A549 (cell line): ENCODE measurements around the gene TCERG1L. TPM values are rescaled to one million over a fixed set of nuclear protein-coding genes. Genes with fewer than 3 reads are reported as not detected.

Experiments used
- ATAC-seq, 2 experiments: fragments of 200-7000 bp in 1 of 2; fragments of >200 bp in 1 of 2; cut with Nextera tagmentation in 1 of 2; cut with Tn5 transposase in 1 of 2; 3 replicates each; pipeline versions ENCODE4 v1.8.0 to v1.9.1; 2018 to 2020; ENCODE audit warnings: mild to moderate bottlenecking in 1 of 2, moderate library complexity in 1 of 2
- CTCF ChIA-PET: fragments of 300-600 bp; sonication (Branson Sonifier 250); formaldehyde crosslinking; extraction: SDS; loops from one replicate; lab custom pipeline; 2021; ENCODE audit warnings: antibody characterized with exemption, inconsistent platforms; lab: Yijun Ruan, JAX
- POLR2A ChIA-PET: fragments of 350-600 bp; formaldehyde crosslinking; extraction: SDS; loops from one replicate; lab custom pipeline; 2021; ENCODE audit warnings: antibody characterized with exemption, inconsistent platforms; lab: Yijun Ruan, JAX
- DNase-seq, 2 experiments: peaks; one replicate each; pipeline versions ENCODE4 v3.0.0 to v3.0.0-alpha.2; 2011 to 2016; ENCODE audit warnings: low read depth in 1 of 2, low spot score in 1 of 2
- FAIRE-seq: peaks from 2 replicates; lab custom pipeline; 2011; peaks lifted over from hg19 to GRCh38; lab: Jason Lieb, UNC
- H3K27ac ChIP-seq, 2 experiments: fragments of >200 bp; sonication (Bioruptor Twin); formaldehyde crosslinking; 3 replicates each; pipeline ENCODE4 v1.5.1; 2016 to 2017
- H3K4me1 ChIP-seq: fragments of >200 bp; sonication (Bioruptor Twin); formaldehyde crosslinking; 3 replicates; pipeline ENCODE4 v1.6.1; 2016
- H3K4me2 ChIP-seq: fragments of >200 bp; sonication (Bioruptor Twin); formaldehyde crosslinking; 3 replicates; pipeline ENCODE4 v1.6.1; 2016
- H3K4me3 ChIP-seq: fragments of >200 bp; sonication (Bioruptor Twin); formaldehyde crosslinking; 3 replicates; pipeline ENCODE4 v1.5.1; 2016
- H3K9me3 ChIP-seq: fragments of >200 bp; sonication (Bioruptor Twin); formaldehyde crosslinking; 3 replicates; pipeline ENCODE4 v1.6.1; 2016
- CBX8 ChIP-seq: fragments of 200-600 bp; sonication (generic); IDR thresholded peaks from 2 replicates; pipeline ENCODE4 v1.6.1; 2016
- CHD2 ChIP-seq: fragments of 150-350 bp; IDR thresholded peaks from 2 replicates; pipeline ENCODE4 v1.6.1; 2014; ENCODE audit warnings: low read length; ENCODE audit not compliant: partially characterized antibody
- EHF ChIP-seq: fragments of 250-450 bp; sonication (Bioruptor Pico); IDR thresholded peaks from 2 replicates; pipeline ENCODE4 v1.5.0; 2020; ENCODE audit warnings: mild to moderate bottlenecking
- EHMT2 ChIP-seq: fragments of 200-600 bp; sonication (generic); IDR thresholded peaks from 2 replicates; pipeline ENCODE4 v1.6.1; 2016; ENCODE audit warnings: antibody characterized with exemption, low read depth, mild to moderate bottlenecking, moderate library complexity
- FOSL2 ChIP-seq, 2 experiments: fragments of 450-650 bp in 1 of 2; fragments of >200 bp in 1 of 2; sonication (Bioruptor Twin) in 1 of 2; formaldehyde crosslinking; IDR thresholded peaks; 2 replicates each; pipeline versions ENCODE4 v1.5.0 to v1.6.1; 2016 to 2020; ENCODE audit warnings: mild to moderate bottlenecking in 1 of 2, moderate library complexity in 1 of 2
- JUNB ChIP-seq: fragments of >200 bp; sonication (Bioruptor Twin); formaldehyde crosslinking; IDR thresholded peaks from 2 replicates; pipeline ENCODE4 v1.6.1; 2016
- KDM5A ChIP-seq: fragments of 200-600 bp; sonication (generic); IDR thresholded peaks from 2 replicates; pipeline ENCODE4 v1.6.1; 2016; ENCODE audit warnings: antibody characterized with exemption, mild to moderate bottlenecking
- MAFK ChIP-seq: fragments of 450-650 bp; IDR thresholded peaks from 2 replicates; pipeline ENCODE4 v1.6.1; 2014; ENCODE audit not compliant: partially characterized antibody
- MAZ ChIP-seq: fragments of 150-350 bp; IDR thresholded peaks from 2 replicates; pipeline ENCODE4 v1.6.1; 2014; ENCODE audit warnings: antibody characterized with exemption, low read depth, low read length, borderline replicate concordance
- NPAS2 ChIP-seq: fragments of 250-450 bp; sonication (Bioruptor Pico); IDR thresholded peaks from 2 replicates; pipeline ENCODE4 v1.8.0; 2022; ENCODE audit warnings: mild to moderate bottlenecking, moderate library complexity, borderline replicate concordance
- POLR2A ChIP-seq: IDR thresholded peaks from 2 replicates; pipeline ENCODE4 v1.6.1; 2012; ENCODE audit warnings: mild to moderate bottlenecking, low read length
- RARB ChIP-seq: fragments of 250-450 bp; sonication (Bioruptor Pico); IDR thresholded peaks from 2 replicates; pipeline ENCODE4 v1.8.0; 2021; ENCODE audit warnings: mild to moderate bottlenecking, moderate library complexity
- RCOR1 ChIP-seq: fragments of 150-350 bp; IDR thresholded peaks from 2 replicates; pipeline ENCODE4 v1.6.1; 2014; ENCODE audit warnings: antibody characterized with exemption, low read length, low read depth
- RFX5 ChIP-seq: fragments of 450-650 bp; IDR thresholded peaks from 2 replicates; pipeline ENCODE4 v1.7.1; 2014; ENCODE audit warnings: antibody characterized with exemption, mild to moderate bottlenecking, moderate library complexity
- SMC3 ChIP-seq: fragments of >200 bp; sonication (Bioruptor Twin); formaldehyde crosslinking; IDR thresholded peaks from 3 replicates; pipeline ENCODE4 v1.6.1; 2018; ENCODE audit warnings: inconsistent platforms
- SREBF2 ChIP-seq: fragments of 450-650 bp; IDR thresholded peaks from 2 replicates; pipeline ENCODE4 v1.6.1; 2014; ENCODE audit warnings: mild to moderate bottlenecking, moderate library complexity
- ZFP36 ChIP-seq: fragments of 450-650 bp; IDR thresholded peaks from 2 replicates; pipeline ENCODE4 v1.6.1; 2014; ENCODE audit warnings: borderline replicate concordance; ENCODE audit not compliant: partially characterized antibody
- ZNF302 ChIP-seq: fragments of 250-450 bp; sonication (Bioruptor Pico); IDR thresholded peaks from 2 replicates; pipeline ENCODE4 v1.9.0; 2021; ENCODE audit warnings: inconsistent platforms, mild to moderate bottlenecking, moderate library complexity
- WGBS: methylation state at CpG from one replicate; pipeline ENCODE4 v1.1.6; 2017; ENCODE audit errors: missing lambda C conversion rate; 5-methylcytosine and 5-hydroxymethylcytosine counted together
- polyA plus RNA-seq, 4 experiments: library from polyadenylated mRNA; depleted of rRNA in 3 of 4; stranded (reverse); fragments of >200 nt; fragmentation: RNase III in 1 of 4; extraction: RNeasy Plus Mini Kit Qiagen cat#74134 plus additional on column Dnase treatment in 1 of 4; gene quantifications; 2 replicates in 3 of 4; 3 replicates in 1 of 4; pipeline ENCODE4 v1.2.3, GENCODE V29; 2011 to 2017
- TF ChIP-seq, protein P1 (sequence below): IDR thresholded peaks from 2 replicates; pipeline ENCODE4 v1.6.1; 2012; ENCODE audit warnings: low read depth, borderline replicate concordance
- TF ChIP-seq, protein P2 (sequence below): IDR thresholded peaks from 2 replicates; pipeline ENCODE4 v1.6.1; 2012
- TF ChIP-seq, protein P3 (sequence below): fragments of 250-450 bp; sonication (Bioruptor Pico); IDR thresholded peaks from 2 replicates; pipeline ENCODE4 v1.5.0; 2020; ENCODE audit warnings: low read depth, mild to moderate bottlenecking, moderate library complexity
- TF ChIP-seq, protein P4 (sequence below): fragments of 450-650 bp; IDR thresholded peaks from 2 replicates; pipeline ENCODE4 v1.6.1; 2014; ENCODE audit warnings: antibody characterized with exemption
- TF ChIP-seq, protein P5 (sequence below): IDR thresholded peaks from 2 replicates; pipeline ENCODE4 v1.6.1; 2012
- TF ChIP-seq, protein P6 (sequence below): fragments of 150-350 bp; IDR thresholded peaks from 2 replicates; pipeline ENCODE4 v1.6.1; 2014; ENCODE audit warnings: low read depth, mild to moderate bottlenecking, low read length

Gene TCERG1L
- polyA plus RNA-seq, 2 of the 4 experiments (the other 2 are of a cell fraction), result not detected

DNA sequence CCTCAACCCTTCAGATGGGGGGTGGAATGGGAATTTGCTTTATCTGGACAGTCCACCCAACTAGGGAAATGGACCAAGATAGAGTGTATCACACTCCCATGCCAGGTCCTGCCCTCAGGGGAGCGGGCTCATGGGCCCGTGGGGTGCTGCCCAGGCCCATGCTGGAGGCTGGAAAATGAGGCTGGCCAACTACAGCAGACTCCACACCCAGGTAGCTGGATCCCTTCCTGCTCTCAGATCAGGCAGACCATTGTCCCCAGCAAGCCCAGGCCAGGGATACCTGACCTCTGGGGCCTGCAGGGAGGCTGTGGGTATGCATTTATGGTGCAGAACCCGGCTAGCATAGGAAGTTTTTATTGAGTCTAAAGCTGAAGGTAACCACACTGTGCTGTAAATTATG lies 162.4 kb downstream of the TCERG1L start:
- DNase-seq (no peak), ATAC-seq (no peak), FAIRE-seq (no peak)
- Histone ChIP-seq H3K4me3 (no peak overlapping the region), H3K4me1 (no peaks in the 10 kb centered on the region), H3K9me3 (no peaks in the 10 kb centered on the region), H3K4me2 (no peak overlapping the region), H3K27ac (no peak overlapping the region)
- WGBS, result 0% methylated on average over 1 of the region's 3 CpGs
- ChIA-PET POLR2A (no interaction called here), CTCF (no interaction called here)
- TF ChIP-seq, protein P1, sequence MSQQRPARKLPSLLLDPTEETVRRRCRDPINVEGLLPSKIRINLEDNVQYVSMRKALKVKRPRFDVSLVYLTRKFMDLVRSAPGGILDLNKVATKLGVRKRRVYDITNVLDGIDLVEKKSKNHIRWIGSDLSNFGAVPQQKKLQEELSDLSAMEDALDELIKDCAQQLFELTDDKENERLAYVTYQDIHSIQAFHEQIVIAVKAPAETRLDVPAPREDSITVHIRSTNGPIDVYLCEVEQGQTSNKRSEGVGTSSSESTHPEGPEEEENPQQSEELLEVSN, result no peak
- TF ChIP-seq, protein P2, sequence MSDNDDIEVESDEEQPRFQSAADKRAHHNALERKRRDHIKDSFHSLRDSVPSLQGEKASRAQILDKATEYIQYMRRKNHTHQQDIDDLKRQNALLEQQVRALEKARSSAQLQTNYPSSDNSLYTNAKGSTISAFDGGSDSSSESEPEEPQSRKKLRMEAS, result no peak
- no peak for TF ChIP-seq MAFK
- TF ChIP-seq SMC3, result no peak
- TF ChIP-seq NPAS2 (CRISPR knock-in tag), result no peak
- no peak for TF ChIP-seq ZNF302 (CRISPR knock-in tag)
- TF ChIP-seq RARB, result no peak
- TF ChIP-seq FOSL2 (IDR thresholded peaks at IDR 0.05), result no peak
- no peak for TF ChIP-seq FOSL2 (CRISPR knock-in tag; IDR thresholded peaks at IDR 0.05)
- TF ChIP-seq, protein P3, sequence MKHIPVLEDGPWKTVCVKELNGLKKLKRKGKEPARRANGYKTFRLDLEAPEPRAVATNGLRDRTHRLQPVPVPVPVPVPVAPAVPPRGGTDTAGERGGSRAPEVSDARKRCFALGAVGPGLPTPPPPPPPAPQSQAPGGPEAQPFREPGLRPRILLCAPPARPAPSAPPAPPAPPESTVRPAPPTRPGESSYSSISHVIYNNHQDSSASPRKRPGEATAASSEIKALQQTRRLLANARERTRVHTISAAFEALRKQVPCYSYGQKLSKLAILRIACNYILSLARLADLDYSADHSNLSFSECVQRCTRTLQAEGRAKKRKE (CRISPR knock-in tag), result no peak

DNA sequence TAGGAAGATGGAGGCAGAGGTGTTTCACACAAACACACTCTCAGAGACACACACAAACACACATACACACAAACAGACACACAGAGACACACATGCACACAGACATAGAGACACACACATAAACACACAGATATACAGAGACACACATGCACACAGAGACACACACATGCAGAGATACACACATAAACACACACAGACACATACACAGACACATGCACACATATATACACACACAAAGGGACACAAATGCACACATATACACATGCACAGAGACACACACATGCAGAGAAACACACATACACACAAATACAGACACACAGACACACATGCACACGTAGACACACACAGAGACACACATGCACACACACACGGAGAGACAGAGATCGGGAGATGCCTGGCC lies 163.3 kb downstream of the TCERG1L start:
- 21% methylated on average over 3 of the region's 3 CpGs for WGBS
- no peak for ATAC-seq

DNA sequence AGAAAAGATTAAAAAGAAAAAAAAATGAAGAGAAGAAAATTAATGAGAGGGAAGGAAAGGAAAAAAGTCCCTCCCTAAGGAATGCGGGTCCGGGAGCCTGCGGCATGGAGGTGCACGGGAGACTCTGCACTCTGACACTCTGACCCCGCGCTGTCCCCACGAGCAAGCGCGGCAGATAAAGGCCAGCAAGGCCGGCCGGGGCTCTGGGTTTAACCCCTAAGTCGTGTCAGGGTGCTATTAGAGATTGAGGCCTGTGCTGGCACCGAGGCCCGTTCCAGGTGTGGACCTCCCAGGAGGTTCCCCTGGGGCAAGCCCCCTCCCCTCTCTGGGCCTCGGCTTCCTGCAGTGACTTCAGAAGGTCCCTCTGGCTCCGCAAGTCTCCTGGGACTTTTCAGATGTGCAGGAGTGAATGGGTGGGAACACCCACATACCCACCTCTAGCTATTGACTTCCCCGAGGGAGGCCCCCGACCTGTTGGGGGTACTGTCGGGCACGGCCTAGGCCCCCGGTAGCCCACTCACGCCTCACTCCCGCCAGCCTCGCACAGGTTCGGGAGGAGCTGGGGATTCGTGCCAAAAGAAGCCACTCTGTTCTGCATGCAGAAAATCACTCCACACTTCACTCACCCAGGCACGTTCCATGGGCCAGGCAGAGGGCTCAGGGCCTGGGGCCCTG lies 164.1 kb downstream of the TCERG1L start:
- ChIA-PET POLR2A (no interaction called here), CTCF (no interaction called here)
- 30% methylated on average over 26 of the region's 27 CpGs for WGBS
- DNase-seq (no peak), ATAC-seq (no peak), FAIRE-seq (no peak)
- no peak for TF ChIP-seq EHMT2
- TF ChIP-seq, protein P3 (CRISPR knock-in tag), result no peak
- no peak for TF ChIP-seq POLR2A
- TF ChIP-seq, protein P4, sequence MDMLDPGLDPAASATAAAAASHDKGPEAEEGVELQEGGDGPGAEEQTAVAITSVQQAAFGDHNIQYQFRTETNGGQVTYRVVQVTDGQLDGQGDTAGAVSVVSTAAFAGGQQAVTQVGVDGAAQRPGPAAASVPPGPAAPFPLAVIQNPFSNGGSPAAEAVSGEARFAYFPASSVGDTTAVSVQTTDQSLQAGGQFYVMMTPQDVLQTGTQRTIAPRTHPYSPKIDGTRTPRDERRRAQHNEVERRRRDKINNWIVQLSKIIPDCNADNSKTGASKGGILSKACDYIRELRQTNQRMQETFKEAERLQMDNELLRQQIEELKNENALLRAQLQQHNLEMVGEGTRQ, result no peak
- TF ChIP-seq CBX8, result no peak
- no peak for TF ChIP-seq CHD2
- TF ChIP-seq RFX5, result no peak
- no peak for TF ChIP-seq KDM5A
- TF ChIP-seq RARB, result no peak
- no peak for TF ChIP-seq ZNF302 (CRISPR knock-in tag)
- no peak for TF ChIP-seq EHF
- TF ChIP-seq, protein P5, sequence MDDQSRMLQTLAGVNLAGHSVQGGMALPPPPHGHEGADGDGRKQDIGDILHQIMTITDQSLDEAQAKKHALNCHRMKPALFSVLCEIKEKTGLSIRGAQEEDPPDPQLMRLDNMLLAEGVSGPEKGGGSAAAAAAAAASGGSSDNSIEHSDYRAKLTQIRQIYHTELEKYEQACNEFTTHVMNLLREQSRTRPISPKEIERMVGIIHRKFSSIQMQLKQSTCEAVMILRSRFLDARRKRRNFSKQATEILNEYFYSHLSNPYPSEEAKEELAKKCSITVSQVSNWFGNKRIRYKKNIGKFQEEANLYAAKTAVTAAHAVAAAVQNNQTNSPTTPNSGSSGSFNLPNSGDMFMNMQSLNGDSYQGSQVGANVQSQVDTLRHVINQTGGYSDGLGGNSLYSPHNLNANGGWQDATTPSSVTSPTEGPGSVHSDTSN, result no peak
- TF ChIP-seq NPAS2 (CRISPR knock-in tag), result no peak
- Histone ChIP-seq H3K27ac (no peak overlapping the region), H3K4me1 (no peaks in the 10 kb centered on the region), H3K4me3 (no peak overlapping the region), H3K4me2 (no peak overlapping the region), H3K9me3 (no peaks in the 10 kb centered on the region)

More for the DNA sequence above, 163.3 kb downstream of the TCERG1L start:
- DNase-seq, result no peak
- Histone ChIP-seq H3K27ac (no peak overlapping the region), H3K4me2 (no peak overlapping the region), H3K4me3 (no peak overlapping the region), H3K4me1 (no peaks in the 10 kb centered on the region), H3K9me3 (no peaks in the 10 kb centered on the region)
- TF ChIP-seq RCOR1, result no peak
- no peak for TF ChIP-seq MAZ
- TF ChIP-seq FOSL2 (IDR thresholded peaks at IDR 0.05), result no peak
- no peak for TF ChIP-seq FOSL2 (CRISPR knock-in tag; IDR thresholded peaks at IDR 0.05)
- no peak for TF ChIP-seq SREBF2
- TF ChIP-seq ZFP36, result no peak
- TF ChIP-seq, protein P6, sequence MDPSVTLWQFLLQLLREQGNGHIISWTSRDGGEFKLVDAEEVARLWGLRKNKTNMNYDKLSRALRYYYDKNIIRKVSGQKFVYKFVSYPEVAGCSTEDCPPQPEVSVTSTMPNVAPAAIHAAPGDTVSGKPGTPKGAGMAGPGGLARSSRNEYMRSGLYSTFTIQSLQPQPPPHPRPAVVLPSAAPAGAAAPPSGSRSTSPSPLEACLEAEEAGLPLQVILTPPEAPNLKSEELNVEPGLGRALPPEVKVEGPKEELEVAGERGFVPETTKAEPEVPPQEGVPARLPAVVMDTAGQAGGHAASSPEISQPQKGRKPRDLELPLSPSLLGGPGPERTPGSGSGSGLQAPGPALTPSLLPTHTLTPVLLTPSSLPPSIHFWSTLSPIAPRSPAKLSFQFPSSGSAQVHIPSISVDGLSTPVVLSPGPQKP, result no peak
- TF ChIP-seq JUNB, result no peak
- TF ChIP-seq EHF, result no peak
- ChIA-PET POLR2A (no interaction called here), CTCF (no interaction called here)
- no peak for FAIRE-seq
